KMS-11 (cell line): ENCODE results near the gene DHX36.

Source experiments
- H2AFZ ChIP-seq: fragments of 200-600 bp; sonication (generic); 2 replicates; pipeline ENCODE4 v1.6.1; 2016; ENCODE audit warnings: antibody characterized with exemption, mixed run types, low read depth
- H3K27ac ChIP-seq: fragments of 200-600 bp; sonication (generic); 2 replicates; pipeline ENCODE4 v1.6.1; 2016; ENCODE audit warnings: mild to moderate bottlenecking, mixed run types
- H3K27me3 ChIP-seq: fragments of 200-600 bp; sonication (generic); 2 replicates; pipeline ENCODE4 v1.6.1; 2017; ENCODE audit warnings: mild to moderate bottlenecking, low read depth, mixed run types, moderate library complexity; ENCODE audit not compliant: insufficient read depth
- H3K36me3 ChIP-seq: fragments of 200-600 bp; sonication (generic); 2 replicates; pipeline ENCODE4 v1.6.1; 2017; ENCODE audit warnings: mild to moderate bottlenecking, mixed run types; ENCODE audit not compliant: insufficient read depth
- H3K4me1 ChIP-seq: fragments of 200-600 bp; sonication (generic); 2 replicates; pipeline ENCODE4 v1.6.1; 2016; ENCODE audit warnings: mild to moderate bottlenecking, low read depth, mixed run types; ENCODE audit not compliant: poor library complexity, severe bottlenecking
- H3K4me2 ChIP-seq: fragments of 200-600 bp; sonication (generic); 2 replicates; pipeline ENCODE4 v1.7.0; 2016; ENCODE audit warnings: mild to moderate bottlenecking, mixed run types
- H3K4me3 ChIP-seq: fragments of 200-600 bp; sonication (generic); IDR thresholded peaks from 2 replicates; pipeline ENCODE4 v1.6.1; 2017; ENCODE audit warnings: low read depth, low read length, mixed read lengths; ENCODE audit not compliant: insufficient read depth
- H3K79me2 ChIP-seq: fragments of 200-600 bp; sonication (generic); 2 replicates; pipeline ENCODE4 v1.6.1; 2016; ENCODE audit warnings: low read depth, mixed run types; ENCODE audit not compliant: insufficient read depth
- H3K9ac ChIP-seq: fragments of 200-600 bp; sonication (generic); 2 replicates; pipeline ENCODE4 v1.6.1; 2016; ENCODE audit warnings: mild to moderate bottlenecking, mixed run types
- H4K20me1 ChIP-seq: fragments of 200-600 bp; sonication (generic); 2 replicates; pipeline ENCODE4 v1.6.1; 2016; ENCODE audit warnings: mild to moderate bottlenecking, mixed run types; ENCODE audit not compliant: insufficient read depth
- CTCF ChIP-seq: fragments of 200-600 bp; sonication (generic); conservative IDR thresholded peaks from 2 replicates; pipeline ENCODE4 v1.6.1; 2017; ENCODE audit warnings: low read depth, mild to moderate bottlenecking, antibody characterized with exemption, low read length, moderate library complexity, mixed read lengths

DHX36 gene

GRCh38 chr3:154290187-154290586, 34.1 kb downstream of the DHX36 start:
- H3K36me3 ChIP-seq: peaks cover 12% of the 10 kb centered on the region
- H3K79me2 ChIP-seq: no peaks in the 10 kb centered on the region
- no peak for TF ChIP-seq CTCF

DNA sequence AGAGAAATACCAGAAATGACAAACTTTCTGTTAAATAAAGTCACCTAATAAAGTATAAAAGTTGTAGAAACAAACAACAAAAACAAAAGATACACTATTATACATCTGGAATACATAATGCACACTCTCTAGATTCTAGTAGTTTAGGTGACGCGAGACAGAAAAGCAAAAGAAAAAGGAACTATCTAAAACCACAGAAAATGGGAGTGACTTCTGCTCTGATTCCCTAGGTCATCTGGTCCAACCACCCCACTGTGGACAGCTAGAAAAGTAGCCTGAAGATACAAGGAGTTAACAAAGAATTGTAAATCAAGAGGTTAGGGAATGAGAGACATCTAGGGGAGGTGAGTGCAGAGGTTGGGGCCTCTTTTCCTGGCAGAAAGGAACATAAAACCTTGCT, 39.1 kb downstream of the DHX36 start:
- H3K27ac ChIP-seq: no peak overlapping the region
- no peak for TF ChIP-seq CTCF
- peaks cover 8% of the 10 kb centered on the region for H3K4me1 ChIP-seq
- no peak overlapping the region for H3K4me2 ChIP-seq
- H4K20me1 ChIP-seq: no peaks in the 10 kb centered on the region
- no peak overlapping the region for H3K9ac ChIP-seq
- no peaks in the 10 kb centered on the region for H3K27me3 ChIP-seq
- H3K36me3 ChIP-seq: peaks cover 29% of the 10 kb centered on the region; the same call in 1 of the 2 replicates
- no peak overlapping the region for H2AFZ ChIP-seq
- no peak overlapping the region for H3K4me3 ChIP-seq
- no peaks in the 10 kb centered on the region for H3K79me2 ChIP-seq

More at GRCh38 chr3:154290187-154290586, 34.1 kb downstream of the DHX36 start:
- H3K9ac ChIP-seq: no peak overlapping the region
- peaks cover 8% of the 10 kb centered on the region for H3K4me1 ChIP-seq
- H3K4me2 ChIP-seq: no peak overlapping the region
- H3K27me3 ChIP-seq: no peaks in the 10 kb centered on the region
- H2AFZ ChIP-seq: no peak overlapping the region
- no peak overlapping the region for H3K27ac ChIP-seq
- H3K4me3 ChIP-seq: no peak overlapping the region
- H4K20me1 ChIP-seq: no peaks in the 10 kb centered on the region

GRCh38 chr3:154280161-154280560, 44.1 kb downstream of the DHX36 start:
- H3K4me3 ChIP-seq: no peak overlapping the region
- no peak overlapping the region for H3K4me2 ChIP-seq
- no peaks in the 10 kb centered on the region for H4K20me1 ChIP-seq
- TF ChIP-seq CTCF: no peak
- no peaks in the 10 kb centered on the region for H3K79me2 ChIP-seq
- no peak overlapping the region for H3K27ac ChIP-seq
- peaks cover 22% of the 10 kb centered on the region; the same call in 1 of the 2 replicates for H3K36me3 ChIP-seq
- no peaks in the 10 kb centered on the region for H3K4me1 ChIP-seq
- H3K27me3 ChIP-seq: no peaks in the 10 kb centered on the region
- H3K9ac ChIP-seq: no peak overlapping the region
- no peak overlapping the region for H2AFZ ChIP-seq

GRCh38 chr3:154275965-154276364, 48.3 kb downstream of the DHX36 start:
- no peak overlapping the region for H3K27ac ChIP-seq
- H3K9ac ChIP-seq: no peak overlapping the region
- H3K4me2 ChIP-seq: no peak overlapping the region
- H2AFZ ChIP-seq: no peak overlapping the region
- H3K4me3 ChIP-seq: no peak overlapping the region
- H3K79me2 ChIP-seq: no peaks in the 10 kb centered on the region
- no peak for TF ChIP-seq CTCF
- no peaks in the 10 kb centered on the region for H4K20me1 ChIP-seq
- H3K36me3 ChIP-seq: peaks cover 3% of the 10 kb centered on the region; the same call in 1 of the 2 replicates
- H3K4me1 ChIP-seq: no peaks in the 10 kb centered on the region
- H3K27me3 ChIP-seq: no peaks in the 10 kb centered on the region
